NCI-H128 (cell line): ENCODE results near the gene ASRGL1.
"Not testable (repeated sequence)": the region's sequence is repeated elsewhere in the genome, so short reads cannot be mapped to it uniquely, and the experiment has no call there.

Source experiments
- DNase-seq: peaks from one replicate; lab custom pipeline; 2025; ENCODE audit not compliant: unreplicated experiment; lab: John Stamatoyannopoulos, UW

The ASRGL1 gene

GRCh38 chr11:62352355-62353336 lies 15.4 kb downstream of the ASRGL1 start:
- no peak for DNase-seq

DNA sequence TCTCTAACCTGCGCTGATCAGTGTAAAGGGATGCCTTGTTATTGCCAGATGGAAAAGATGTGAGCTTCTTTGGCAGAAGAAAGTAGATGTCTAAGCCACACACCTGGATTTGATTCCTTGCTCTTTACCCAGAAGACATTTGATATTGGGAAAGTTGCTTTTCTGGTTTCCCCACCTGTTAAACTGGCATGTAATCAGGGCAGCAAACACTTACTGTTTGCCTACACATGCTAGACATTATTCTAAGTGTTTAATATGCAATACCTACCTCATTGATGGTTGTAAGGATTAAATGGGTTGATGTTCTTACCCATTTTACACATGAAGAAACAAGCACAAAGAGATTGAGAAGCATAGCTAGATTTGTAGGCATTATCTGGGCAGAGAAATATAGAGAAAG lies 16.6 kb downstream of the ASRGL1 start:
- no peak for DNase-seq

GRCh38 chr11:62358273-62358672 lies 21.0 kb downstream of the ASRGL1 start:
- no peak for DNase-seq

GRCh38 chr11:62359475-62359874 lies 22.2 kb downstream of the ASRGL1 start:
- DNase-seq = no peak

- DNase-seq = no peak
These were observed 23.4 kb downstream of the ASRGL1 start for GRCh38 chr11:62360685-62361084.

DNA sequence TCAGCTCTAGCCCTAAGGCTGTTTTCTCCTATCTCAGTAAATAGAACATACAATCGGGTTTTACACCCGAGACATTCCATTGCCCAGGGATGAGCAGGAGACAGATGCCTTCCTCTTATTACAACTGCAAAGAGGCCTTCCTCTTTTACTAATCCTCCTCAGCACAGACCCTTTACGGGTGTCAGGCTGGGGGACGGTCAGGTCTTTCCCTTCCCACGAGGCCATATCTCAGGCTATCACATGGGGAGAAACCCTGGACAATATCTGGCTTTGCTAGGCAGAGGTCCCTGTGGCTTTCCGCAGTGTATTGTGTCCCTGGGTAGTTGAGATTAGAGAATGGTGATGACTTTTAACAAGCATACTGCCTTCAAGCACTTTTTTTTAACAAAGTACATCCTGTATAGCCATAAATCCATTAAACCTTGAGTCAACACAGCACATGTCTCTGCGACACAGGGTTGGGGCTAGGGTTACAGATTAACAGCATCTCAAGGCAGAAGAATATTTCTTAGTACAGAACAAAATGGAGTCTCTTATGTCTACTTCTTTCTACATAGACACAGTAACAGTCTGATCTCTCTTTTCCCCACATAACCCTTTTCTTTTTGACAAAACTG lies 31.7 kb downstream of the ASRGL1 start:
- not testable (repeated sequence) for DNase-seq

GRCh38 chr11:62370743-62371440 lies 33.6 kb downstream of the ASRGL1 start:
- no peak for DNase-seq

- DNase-seq = no peak
These were observed 35.6 kb downstream of the ASRGL1 start for GRCh38 chr11:62372871-62373270.

DNA sequence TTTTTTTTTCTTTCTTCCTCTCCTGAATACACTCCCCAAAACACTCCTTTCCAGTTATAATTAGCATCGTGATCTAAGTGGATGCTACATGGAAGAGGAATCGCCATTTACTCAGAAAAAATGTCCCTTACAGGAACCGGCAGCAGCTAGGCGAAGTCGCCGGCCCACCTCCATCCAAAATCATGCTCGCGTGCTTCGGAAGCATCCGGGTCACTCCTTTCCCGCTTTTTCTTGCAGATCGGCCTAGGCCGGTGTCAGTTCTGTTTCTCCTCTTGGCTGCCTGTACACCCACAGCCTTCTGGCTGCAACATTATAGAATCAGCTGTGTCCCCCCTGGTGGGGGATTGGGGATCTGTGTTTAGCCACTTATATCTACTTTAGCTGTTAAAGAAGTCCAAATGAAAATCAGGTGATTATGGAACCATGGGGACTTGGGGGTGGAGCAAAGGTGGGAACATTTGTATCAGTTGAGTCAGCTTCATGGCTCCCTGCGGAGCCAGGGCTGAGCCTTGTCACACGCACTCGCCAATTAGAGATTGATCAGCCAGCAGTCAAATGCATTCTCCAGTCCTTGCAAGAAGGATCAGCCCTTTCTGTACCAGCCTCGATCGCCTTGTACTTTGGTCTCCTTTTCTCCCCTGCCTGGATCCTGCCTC lies 36.3 kb downstream of the ASRGL1 start:
- no peak for DNase-seq

DNA sequence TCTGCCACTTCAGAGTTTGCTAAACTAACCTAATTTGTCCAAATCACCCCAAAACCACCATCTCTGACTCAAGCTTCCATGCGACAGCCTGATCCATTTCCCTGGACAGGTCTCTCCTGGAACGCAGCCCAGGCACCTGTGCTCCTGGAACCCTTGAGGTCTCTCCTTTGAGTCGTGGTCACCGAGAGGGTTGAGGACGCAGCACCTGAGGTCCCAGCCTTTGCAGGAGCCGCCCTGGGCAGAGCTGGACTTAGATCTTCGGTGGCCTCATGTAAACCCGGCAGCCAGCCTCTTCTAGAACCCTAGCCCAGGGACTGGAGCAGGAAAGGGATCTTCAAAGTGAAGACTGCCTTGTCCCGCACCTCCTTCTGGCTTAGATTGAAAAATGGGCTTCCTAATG lies 37.6 kb downstream of the ASRGL1 start:
- DNase-seq = no peak

DNA sequence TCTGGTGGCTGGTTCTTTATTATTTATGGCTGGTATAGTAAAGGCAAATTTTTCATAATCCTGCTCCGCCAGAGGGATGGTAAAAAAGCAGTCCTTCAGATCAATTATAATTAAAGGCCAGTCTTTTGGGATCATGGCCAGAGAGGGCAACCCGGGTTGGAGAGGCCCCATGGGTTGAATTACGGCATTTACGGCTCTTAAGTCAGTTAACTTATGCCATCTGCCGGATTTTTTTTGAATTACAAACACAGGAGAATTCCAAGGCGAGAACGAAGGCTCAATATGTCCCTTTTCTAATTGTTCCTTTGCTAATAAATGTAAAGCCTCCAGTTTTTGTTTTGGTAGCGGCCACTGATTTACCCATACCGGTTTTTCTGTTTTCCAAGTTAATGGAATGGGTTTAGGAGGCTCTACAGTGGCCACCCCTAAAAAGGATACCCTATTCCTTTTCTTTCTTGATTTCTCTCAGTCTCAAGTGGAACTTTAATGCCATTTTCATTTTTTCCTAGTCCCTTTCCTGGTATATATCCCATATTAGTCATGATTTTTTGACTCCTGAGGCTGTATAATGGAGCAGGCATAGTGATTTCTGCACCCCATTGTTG lies 41.3 kb downstream of the ASRGL1 start:
- not testable (repeated sequence) for DNase-seq

DNA sequence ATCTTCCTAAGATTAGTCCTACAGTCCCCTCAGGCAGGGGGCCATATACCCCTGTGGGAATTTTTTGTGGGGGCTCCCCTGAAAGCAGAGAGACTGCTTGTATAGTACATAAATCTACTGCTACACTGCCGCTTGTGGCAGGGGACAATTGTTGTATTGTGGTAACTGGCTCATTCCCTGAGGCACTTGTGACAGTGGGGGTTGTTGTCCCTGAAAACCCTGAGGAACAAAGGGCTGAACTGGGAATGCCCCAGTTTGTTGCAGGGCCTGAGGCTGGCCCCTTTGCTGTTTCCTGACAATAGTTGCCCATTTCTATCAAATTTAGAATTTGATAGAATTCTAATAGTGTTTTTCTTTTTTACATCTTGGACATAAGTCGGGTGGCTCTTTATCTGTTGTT lies 42.3 kb downstream of the ASRGL1 start:
- not testable (repeated sequence) for DNase-seq

- peak; percentile 56 for DNase-seq
These were observed 43.6 kb downstream of the ASRGL1 start for GRCh38 chr11:62380821-62381245.

DNA sequence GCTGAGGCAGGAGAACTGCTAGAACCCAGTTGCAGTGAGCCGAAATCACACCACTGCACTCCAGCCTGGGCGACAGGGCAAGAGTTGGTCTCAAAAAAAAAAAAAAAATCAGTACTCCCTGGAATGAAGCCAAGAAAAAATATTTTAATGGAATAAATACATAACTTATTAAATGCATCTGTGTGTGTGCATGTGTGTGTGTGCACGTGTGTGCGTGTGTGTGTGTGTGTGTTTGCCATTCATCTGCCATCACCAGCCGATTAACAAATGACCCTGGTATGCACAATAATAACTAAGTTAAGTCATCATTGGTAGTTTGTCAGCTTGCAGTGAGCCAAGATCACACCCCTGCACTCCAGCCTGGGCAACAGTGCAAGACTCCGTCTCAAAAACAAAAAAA lies 46.6 kb downstream of the ASRGL1 start:
- DNase-seq = no peak

- DNase-seq = not testable (repeated sequence)
These were observed 48.8 kb downstream of the ASRGL1 start for GRCh38 chr11:62386083-62386482.

DNA sequence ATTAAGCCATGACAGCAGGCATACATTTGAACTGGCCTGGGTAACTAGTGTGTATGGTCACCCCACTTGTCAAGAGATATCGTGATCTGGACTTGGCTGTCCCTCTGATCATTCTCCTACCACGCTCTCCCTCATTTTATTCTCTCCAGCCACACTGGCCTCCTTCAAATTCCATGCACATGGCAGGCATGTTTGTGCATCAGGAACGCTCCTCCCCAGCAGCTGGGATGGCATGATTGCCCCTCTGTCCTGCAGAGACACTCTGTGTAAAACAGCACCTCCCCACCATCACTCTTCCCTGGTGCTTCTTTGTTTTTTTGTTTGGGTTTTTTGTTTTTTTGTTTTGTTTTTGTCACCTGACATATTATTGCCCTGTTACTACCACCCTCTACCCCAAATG lies 50.1 kb downstream of the ASRGL1 start:
- DNase-seq = no peak

- DNase-seq = no peak
These were observed 51.8 kb downstream of the ASRGL1 start for GRCh38 chr11:62388999-62389398.

- DNase-seq = no peak
These were observed 53.0 kb downstream of the ASRGL1 start for GRCh38 chr11:62390237-62390636.

- DNase-seq = no peak
These were observed 53.5 kb downstream of the ASRGL1 start for GRCh38 chr11:62390722-62391121.

- DNase-seq = no peak
These were observed 54.6 kb downstream of the ASRGL1 start for GRCh38 chr11:62391642-62392425.
